Mammary epithelial cell (primary cell): ENCODE data around the gene HTRA3.

Experiments used
- CTCF ChIP-seq, 2 donors: IDR thresholded peaks in 1 of 2; conservative IDR thresholded peaks in 1 of 2; 2 replicates each; pipeline ENCODE4 v1.5.1; 2011 to 2012; ENCODE audit warnings: inconsistent platforms in 2 of 2, low read length in 2 of 2, mild to moderate bottlenecking in 2 of 2, control low read depth in 1 of 2, low read depth in 1 of 2; ENCODE audit not compliant: insufficient read depth in 1 of 2; ENCODE audit errors: extremely low read depth in 1 of 2
- EZH2 ChIP-seq: IDR thresholded peaks from 2 replicates; pipeline ENCODE4 v1.6.1; 2012; ENCODE audit warnings: low read length, inconsistent platforms, borderline replicate concordance

DNA sequence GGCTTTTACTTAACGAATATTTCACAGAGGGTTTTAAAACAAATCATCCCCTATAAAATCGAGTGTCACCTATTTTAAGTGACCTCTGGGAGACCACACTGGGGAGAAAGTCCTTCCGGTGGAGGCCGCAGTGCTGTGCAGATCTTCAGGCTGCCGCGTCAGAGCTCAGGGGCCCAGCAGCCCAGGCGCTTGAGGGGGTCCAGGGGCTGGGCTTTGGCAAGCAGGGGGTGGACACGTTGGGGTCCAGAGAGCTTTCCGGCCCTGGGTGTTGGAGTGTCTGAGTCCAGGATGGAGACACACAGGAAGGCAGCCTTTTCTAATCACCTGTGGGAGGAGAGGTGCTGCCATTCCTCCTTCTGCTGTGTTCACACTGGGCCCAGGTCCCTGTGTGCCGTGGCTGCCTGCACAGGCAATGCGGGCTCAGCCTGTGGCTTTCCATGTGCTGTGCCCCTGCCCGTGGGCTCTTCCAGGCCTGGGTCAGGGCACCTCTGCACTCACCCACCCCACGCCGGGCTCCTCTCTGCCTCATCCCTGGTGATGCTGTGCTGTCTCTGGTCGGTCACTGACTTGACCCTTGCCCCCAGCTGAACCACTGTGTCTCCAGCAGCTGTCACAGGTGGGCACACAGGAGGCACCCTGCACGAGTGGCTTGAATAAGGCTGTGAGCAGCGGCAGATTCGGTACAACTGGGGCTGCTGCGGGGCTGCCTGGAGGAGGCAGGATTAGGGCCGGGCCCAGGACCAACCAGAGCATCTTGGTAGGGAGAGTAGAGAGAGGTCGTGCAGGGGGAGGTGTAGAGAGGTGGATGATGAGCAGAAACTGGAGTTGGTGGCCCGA, 10.0 kb downstream of the HTRA3 start:
- TF ChIP-seq CTCF (conservative IDR thresholded peaks at IDR 0.05 in 1 of 2, IDR thresholded peaks at IDR 0.05 in 1 of 2; ENCODE audit: extremely low read depth in 1 of 2, insufficient read depth in 1 of 2, low read depth in 1 of 2, low read length in 2 of 2) (no peak), EZH2 (no peak)
